Activated CD4-positive, alpha-beta memory T cell treated with anti-CD3 and anti-CD28 coated beads, Interleukin-2, amount 10 ng/mL, durations not matched to agents 7 days and 5 days (primary cell): ENCODE data around the gene CTNNA3. TPM values are rescaled to one million over a fixed set of nuclear protein-coding genes. Genes with fewer than 3 reads are reported as not detected.

Experiments used
- CTCF ChIA-PET: fragments of 350-600 bp; sonication (Branson Sonifier 250); formaldehyde crosslinking; loops from one replicate; lab custom pipeline; 2021; ENCODE audit warnings: antibody characterized with exemption, inconsistent platforms; lab: Charles Lee
- POLR2A ChIA-PET: fragments of 350-600 bp; sonication (Branson Sonifier 250); formaldehyde crosslinking; loops from one replicate; lab custom pipeline; 2021; ENCODE audit warnings: antibody characterized with exemption; lab: Charles Lee
- DNase-seq: peaks from one replicate; pipeline ENCODE4 v3.0.0-alpha.2; 2020
- H3K27ac Mint-ChIP-seq: one replicate; pipeline ENCODE4 v1.8.0; 2021; ENCODE audit warnings: mild to moderate bottlenecking, mixed read lengths
- H3K27me3 Mint-ChIP-seq: one replicate; pipeline ENCODE4 v1.8.0; 2021; ENCODE audit warnings: mixed read lengths
- H3K36me3 Mint-ChIP-seq: one replicate; pipeline ENCODE4 v1.8.0; 2021; ENCODE audit warnings: low read depth, mixed read lengths
- H3K4me1 Mint-ChIP-seq: one replicate; pipeline ENCODE4 v1.8.0; 2021; ENCODE audit warnings: mixed read lengths
- H3K4me3 Mint-ChIP-seq: one replicate; pipeline ENCODE4 v1.8.0; 2021; ENCODE audit warnings: mild to moderate bottlenecking, mixed read lengths
- H3K9me3 Mint-ChIP-seq: one replicate; pipeline ENCODE4 v1.8.0; 2021; ENCODE audit warnings: mixed read lengths
- total RNA-seq, 2 experiments: library from RNA; stranded (reverse); gene quantifications; one replicate each; pipeline ENCODE4 v1.2.3, GENCODE V29; 2021

CTNNA3 gene
- total RNA-seq, 2 experiments from 2014 or later: 0.78 TPM; not detected in 1

DNA sequence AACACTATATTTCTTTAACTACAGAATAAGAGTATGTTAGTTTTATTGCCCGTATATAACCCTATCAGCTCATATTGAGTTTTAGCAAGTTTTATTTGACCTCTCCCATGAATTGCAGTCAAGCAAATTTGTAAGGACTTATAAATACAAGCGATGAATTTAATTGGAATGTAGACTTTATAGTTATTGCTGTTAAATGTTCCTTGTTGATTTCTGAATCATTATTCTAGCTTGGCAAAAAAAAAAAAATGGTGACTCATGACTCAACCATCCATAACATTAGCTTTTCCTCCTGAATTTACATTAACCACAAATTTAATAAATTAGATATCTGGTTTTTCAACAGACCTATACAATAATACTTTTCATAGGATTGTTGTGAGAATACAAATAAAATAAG is 1104.1 kb downstream of the CTNNA3 start:
- Mint-ChIP-seq H3K9me3 (peaks cover 3% of the 10 kb centered on the region), H3K4me3 (no peak overlapping the region), H3K27ac (no peak overlapping the region), H3K4me1 (no peaks in the 10 kb centered on the region), H3K36me3 (no peaks in the 10 kb centered on the region), H3K27me3 (no peaks in the 10 kb centered on the region)
- CTCF ChIA-PET: no interaction called here
- POLR2A ChIA-PET: no interaction called here
- no peak for DNase-seq

DNA sequence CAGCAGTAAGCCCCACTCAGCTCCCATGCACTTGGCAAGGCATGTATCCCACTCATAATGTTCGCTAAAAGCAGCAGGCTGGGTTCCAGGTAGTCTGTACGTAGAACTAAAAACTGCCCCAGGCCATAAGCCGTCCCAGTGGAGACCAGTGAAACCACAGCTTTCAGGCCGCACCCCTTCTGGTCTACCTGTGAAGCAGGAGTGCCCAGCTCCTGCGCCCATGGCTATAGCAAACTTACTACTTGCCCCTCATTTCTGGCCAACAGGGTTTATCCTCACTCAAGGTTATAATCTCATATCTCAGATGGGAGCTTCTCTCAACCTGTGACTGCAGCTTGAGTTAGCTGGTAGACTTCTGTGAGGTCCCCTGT is 1108.3 kb downstream of the CTNNA3 start:
- Mint-ChIP-seq H3K27me3 (no peaks in the 10 kb centered on the region), H3K36me3 (no peaks in the 10 kb centered on the region), H3K4me3 (no peak overlapping the region), H3K27ac (no peak overlapping the region), H3K4me1 (no peaks in the 10 kb centered on the region), H3K9me3 (no peaks in the 10 kb centered on the region)
- CTCF ChIA-PET: no interaction called here
- POLR2A ChIA-PET: no interaction called here
- no peak for DNase-seq

DNA sequence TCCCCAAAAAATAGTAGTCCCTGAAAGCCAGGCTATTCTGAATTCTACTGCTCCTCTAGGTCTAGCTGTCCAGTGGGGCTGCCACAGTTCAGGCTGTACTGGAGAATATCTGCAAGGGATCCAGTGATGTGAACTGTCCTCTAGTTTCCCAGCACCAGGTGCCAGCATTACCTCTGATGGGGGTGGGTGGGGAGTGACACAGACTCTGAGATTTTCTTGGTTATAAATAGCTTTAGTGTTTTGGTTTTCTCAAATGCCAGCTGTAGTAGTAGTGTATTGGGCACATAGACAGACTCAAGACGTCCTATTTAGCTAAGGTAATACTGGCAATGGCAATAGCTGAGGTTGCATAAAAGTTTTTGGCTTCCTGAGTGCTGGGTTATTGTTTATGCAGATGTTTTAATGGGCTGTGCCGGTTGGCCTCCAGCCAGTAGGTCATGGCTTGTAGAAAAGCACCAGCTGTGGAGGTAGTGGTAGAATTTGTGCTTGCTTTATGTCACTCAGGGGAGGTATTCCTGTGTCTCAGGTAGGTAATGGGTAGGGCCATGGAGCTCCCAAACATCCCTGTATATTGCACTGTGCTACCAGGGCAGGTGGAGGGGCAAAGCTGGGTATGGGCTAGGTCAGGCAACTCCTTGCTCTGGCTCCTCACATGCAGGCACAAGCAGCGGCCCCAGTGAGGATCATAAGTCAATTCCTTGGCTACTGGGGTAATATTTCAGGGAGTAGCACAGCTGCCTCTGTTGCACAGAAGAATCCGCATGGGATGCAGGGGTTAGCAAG is 1108.9 kb downstream of the CTNNA3 start:
- Mint-ChIP-seq H3K36me3 (no peaks in the 10 kb centered on the region), H3K4me1 (no peaks in the 10 kb centered on the region), H3K9me3 (no peaks in the 10 kb centered on the region), H3K4me3 (no peak overlapping the region), H3K27ac (no peak overlapping the region), H3K27me3 (no peaks in the 10 kb centered on the region)
- ChIA-PET CTCF (no interaction called here), POLR2A (no interaction called here)
- no peak for DNase-seq

DNA sequence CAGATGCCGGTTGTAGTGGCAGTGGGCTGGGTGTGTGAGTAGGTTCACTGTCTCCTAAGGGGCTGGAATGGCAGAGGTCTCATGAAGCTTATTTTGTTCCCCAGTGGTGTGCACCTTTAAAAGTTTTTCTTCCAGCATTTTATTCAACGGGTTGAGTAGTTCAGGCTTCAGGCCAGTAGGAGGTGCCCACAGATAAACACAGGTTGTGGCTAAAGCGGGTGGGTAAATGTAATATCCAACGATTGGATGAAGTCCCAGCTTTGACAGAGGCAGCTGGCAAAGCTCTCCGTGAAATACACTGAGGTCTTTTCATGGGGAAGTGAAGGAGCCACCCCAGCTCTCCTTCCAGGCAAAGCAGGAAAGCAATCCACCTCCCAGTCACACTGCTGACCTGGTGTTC is 1109.9 kb downstream of the CTNNA3 start:
- Mint-ChIP-seq H3K36me3 (no peaks in the 10 kb centered on the region), H3K4me3 (no peak overlapping the region), H3K27ac (no peak overlapping the region), H3K9me3 (no peaks in the 10 kb centered on the region), H3K27me3 (no peaks in the 10 kb centered on the region), H3K4me1 (no peaks in the 10 kb centered on the region)
- POLR2A ChIA-PET: no interaction called here
- DNase-seq: no peak
- CTCF ChIA-PET: no interaction called here

DNA sequence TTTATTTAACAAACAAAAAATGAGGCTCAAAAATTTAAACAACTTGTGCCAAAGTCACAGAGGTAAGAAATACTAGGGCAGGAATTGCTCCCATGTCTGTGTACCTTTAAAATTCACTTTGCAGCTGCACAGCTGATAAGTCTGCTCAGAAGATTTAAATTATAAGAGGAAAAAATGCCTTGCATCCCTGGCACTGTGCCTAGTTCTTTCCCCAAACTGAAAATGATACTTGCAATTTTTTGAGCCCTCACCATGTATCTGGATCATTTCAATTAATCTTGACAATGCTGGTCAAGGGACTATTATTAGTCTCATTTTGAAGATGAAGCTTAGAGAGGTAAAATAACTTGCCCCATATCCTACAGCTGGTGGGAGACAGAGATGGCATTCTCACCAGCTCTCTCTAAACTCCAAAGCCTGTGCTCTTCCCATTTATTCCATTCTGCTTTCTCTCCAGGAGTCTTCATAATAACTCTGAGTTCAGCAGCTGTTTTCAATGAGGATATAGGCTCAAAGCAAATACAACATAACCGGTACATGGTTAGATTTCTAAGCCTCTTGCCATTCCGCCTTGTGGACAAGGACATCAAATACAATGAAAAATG is 1120.6 kb downstream of the CTNNA3 start:
- DNase-seq: no peak
- H3K27me3 Mint-ChIP-seq: no peaks in the 10 kb centered on the region
- H3K4me3 Mint-ChIP-seq: no peak overlapping the region
- H3K9me3 Mint-ChIP-seq: no peaks in the 10 kb centered on the region
- no peak overlapping the region for H3K27ac Mint-ChIP-seq
- no peaks in the 10 kb centered on the region for H3K4me1 Mint-ChIP-seq
- ChIA-PET POLR2A (no interaction called here), CTCF (no interaction called here)
- H3K36me3 Mint-ChIP-seq: no peaks in the 10 kb centered on the region

DNA sequence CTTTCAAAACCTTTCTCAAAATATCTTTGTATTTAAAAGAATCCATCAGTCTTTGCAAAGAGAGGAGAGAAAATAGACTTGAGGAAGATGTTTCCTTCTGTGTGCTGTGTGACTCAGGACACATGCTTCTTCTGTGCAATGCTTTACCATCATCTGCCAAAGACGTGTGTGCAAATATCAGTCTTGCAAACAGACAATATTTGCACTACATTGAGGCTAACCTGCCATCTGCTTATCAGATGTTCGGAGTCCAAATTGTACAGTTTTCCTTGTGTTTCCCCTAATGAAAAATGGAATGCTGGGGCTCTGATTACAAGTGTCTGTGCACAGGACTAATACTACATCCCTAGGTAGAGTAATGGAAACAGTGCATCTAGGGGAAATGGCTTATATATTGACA is 1123.3 kb downstream of the CTNNA3 start:
- H3K27me3 Mint-ChIP-seq: no peaks in the 10 kb centered on the region
- H3K27ac Mint-ChIP-seq: no peak overlapping the region
- no peak for DNase-seq
- H3K36me3 Mint-ChIP-seq: no peaks in the 10 kb centered on the region
- H3K9me3 Mint-ChIP-seq: no peaks in the 10 kb centered on the region
- POLR2A ChIA-PET: no interaction called here
- CTCF ChIA-PET: no interaction called here
- H3K4me1 Mint-ChIP-seq: no peaks in the 10 kb centered on the region
- H3K4me3 Mint-ChIP-seq: no peak overlapping the region

DNA sequence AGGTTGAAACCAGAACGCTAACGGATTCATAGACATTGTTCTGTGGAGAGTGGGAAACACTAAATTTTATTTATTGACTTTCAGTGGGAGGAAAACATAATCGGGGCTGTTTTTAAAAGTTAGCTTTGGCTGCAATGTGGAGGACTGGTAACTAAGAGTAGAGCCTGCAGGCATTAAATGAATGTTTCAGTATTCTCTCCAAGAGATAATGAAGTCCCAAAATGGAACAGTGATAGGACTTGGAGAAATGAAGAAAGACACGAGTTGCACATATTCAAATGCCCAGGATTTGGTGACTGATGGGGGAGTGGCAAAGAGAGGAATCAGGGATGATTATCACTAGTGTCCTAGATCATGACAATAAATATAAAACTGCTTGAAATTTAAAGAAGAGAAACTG is 1130.0 kb downstream of the CTNNA3 start:
- ChIA-PET CTCF (no interaction called here), POLR2A (no interaction called here)
- no peaks in the 10 kb centered on the region for H3K36me3 Mint-ChIP-seq
- no peak overlapping the region for H3K4me3 Mint-ChIP-seq
- H3K27ac Mint-ChIP-seq: no peak overlapping the region
- no peaks in the 10 kb centered on the region for H3K27me3 Mint-ChIP-seq
- H3K4me1 Mint-ChIP-seq: no peaks in the 10 kb centered on the region
- H3K9me3 Mint-ChIP-seq: no peaks in the 10 kb centered on the region
- DNase-seq: no peak

DNA sequence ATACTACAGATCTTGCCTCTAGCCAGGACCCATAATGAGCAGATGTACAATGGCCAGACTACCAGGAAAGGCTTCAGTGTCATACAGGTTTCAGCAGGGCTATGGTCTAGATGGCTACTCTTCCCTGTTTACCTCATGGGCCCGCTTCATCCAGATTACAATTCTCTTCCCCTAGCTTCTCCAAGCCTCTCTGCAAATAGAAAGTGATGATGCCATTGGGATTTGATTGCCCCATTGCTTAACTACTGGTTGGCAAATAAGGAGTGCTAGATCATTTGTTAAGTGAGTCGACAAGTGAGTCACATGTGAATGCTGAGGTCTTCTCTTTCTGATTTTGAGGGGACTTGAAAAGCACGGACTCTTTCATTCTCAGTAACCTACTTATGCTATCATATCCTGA is 1131.7 kb downstream of the CTNNA3 start:
- CTCF ChIA-PET: no interaction called here
- POLR2A ChIA-PET: no interaction called here
- H3K27ac Mint-ChIP-seq: no peak overlapping the region
- no peaks in the 10 kb centered on the region for H3K4me1 Mint-ChIP-seq
- H3K36me3 Mint-ChIP-seq: no peaks in the 10 kb centered on the region
- no peak overlapping the region for H3K4me3 Mint-ChIP-seq
- H3K9me3 Mint-ChIP-seq: no peaks in the 10 kb centered on the region
- DNase-seq: no peak
- no peaks in the 10 kb centered on the region for H3K27me3 Mint-ChIP-seq

DNA sequence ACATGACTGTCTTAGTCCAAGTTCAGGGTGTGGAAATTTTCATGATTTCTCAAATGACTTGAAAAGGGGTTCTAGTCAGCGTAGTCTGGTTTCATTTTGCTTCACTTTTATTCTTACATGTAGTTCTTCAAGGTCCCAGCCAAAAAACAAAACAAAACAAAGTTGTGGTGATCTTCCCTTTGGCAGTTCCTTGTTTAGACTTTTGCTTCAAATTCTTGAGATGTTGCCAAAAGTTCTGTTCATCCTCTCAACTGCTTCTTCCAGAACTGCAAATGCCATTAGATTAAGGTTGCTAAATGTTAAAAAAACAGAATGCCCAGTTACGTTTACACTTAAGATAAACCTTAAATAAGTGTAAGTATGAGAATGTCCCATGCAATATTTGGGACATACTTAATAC is 1140.9 kb downstream of the CTNNA3 start:
- POLR2A ChIA-PET: no interaction called here
- CTCF ChIA-PET: no interaction called here

DNA sequence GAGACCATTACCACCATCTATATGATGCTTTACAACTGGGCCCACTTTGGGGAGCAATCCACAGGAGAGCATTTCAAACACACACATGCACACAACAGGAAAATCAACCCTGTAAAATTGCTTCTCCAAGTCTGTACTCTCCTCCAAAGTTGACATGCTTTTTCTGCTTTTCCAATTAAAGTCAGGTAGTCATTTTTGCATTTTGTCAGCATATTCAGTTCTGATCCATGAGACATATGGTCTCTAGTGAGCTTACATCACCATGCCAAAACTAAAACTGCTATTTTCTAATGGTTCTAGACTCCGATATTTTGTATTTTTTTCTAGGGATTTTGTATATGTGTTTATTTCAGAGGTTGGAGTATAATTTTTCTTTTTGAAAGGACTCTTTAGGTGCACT is 1143.7 kb downstream of the CTNNA3 start:
- POLR2A ChIA-PET: no interaction called here
- peaks cover 2% of the 10 kb centered on the region for H3K9me3 Mint-ChIP-seq
- H3K4me3 Mint-ChIP-seq: no peak overlapping the region
- no peaks in the 10 kb centered on the region for H3K4me1 Mint-ChIP-seq
- H3K27me3 Mint-ChIP-seq: no peaks in the 10 kb centered on the region
- DNase-seq: no peak
- no peaks in the 10 kb centered on the region for H3K36me3 Mint-ChIP-seq
- CTCF ChIA-PET: no interaction called here
- H3K27ac Mint-ChIP-seq: no peak overlapping the region

More for the DNA sequence above, 1140.9 kb downstream of the CTNNA3 start:
- H3K9me3 Mint-ChIP-seq: peaks cover 2% of the 10 kb centered on the region
- no peak overlapping the region for H3K4me3 Mint-ChIP-seq
- no peak for DNase-seq
- H3K27me3 Mint-ChIP-seq: no peaks in the 10 kb centered on the region
- no peaks in the 10 kb centered on the region for H3K36me3 Mint-ChIP-seq
- no peaks in the 10 kb centered on the region for H3K4me1 Mint-ChIP-seq
- no peak overlapping the region for H3K27ac Mint-ChIP-seq

DNA sequence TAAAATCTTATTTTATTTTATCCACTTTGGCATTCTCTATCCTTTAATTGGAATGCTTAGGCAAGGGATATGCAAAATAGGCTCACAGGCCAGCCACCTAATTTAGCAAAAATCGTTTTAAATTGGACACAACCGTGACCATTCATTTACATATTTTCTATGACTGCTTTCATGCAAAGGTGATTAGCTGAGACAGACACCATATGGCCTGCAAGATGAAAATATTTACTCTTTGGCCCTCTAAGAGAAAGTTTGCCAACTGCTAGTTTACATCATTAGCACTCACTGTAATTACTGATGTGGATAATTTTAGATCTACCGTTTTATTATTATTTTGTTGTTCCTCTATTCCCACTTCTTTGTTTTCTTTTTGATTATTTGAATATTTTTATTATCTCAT is 1145.6 kb downstream of the CTNNA3 start:
- DNase-seq: no peak
- peaks cover 5% of the 10 kb centered on the region for H3K9me3 Mint-ChIP-seq
- ChIA-PET POLR2A (no interaction called here), CTCF (no interaction called here)
- H3K27me3 Mint-ChIP-seq: no peaks in the 10 kb centered on the region
- H3K36me3 Mint-ChIP-seq: no peaks in the 10 kb centered on the region
- no peaks in the 10 kb centered on the region for H3K4me1 Mint-ChIP-seq
- no peak overlapping the region for H3K4me3 Mint-ChIP-seq
- no peak overlapping the region for H3K27ac Mint-ChIP-seq

DNA sequence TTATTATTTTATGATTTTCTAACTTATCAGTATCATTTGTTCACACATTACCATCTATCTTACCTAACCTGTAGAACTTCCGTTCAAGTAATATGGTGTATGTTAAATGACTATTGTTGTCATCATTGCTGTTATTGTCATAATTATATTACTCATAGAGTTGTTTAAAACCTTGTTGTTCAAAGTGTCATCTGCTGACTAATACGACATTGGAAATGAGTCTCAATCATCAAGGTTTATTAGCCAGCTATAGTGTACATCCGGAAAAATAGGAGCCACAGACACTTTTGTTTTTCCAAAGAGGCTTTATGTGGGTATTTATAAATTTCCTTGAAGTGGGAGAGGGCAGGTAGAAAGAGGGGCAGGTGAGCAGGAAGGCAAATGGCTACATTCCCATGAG is 1157.1 kb downstream of the CTNNA3 start:
- H3K9me3 Mint-ChIP-seq: no peaks in the 10 kb centered on the region
- no peak for DNase-seq
- no peaks in the 10 kb centered on the region for H3K27me3 Mint-ChIP-seq
- POLR2A ChIA-PET: no interaction called here
- CTCF ChIA-PET: no interaction called here
- H3K27ac Mint-ChIP-seq: no peak overlapping the region
- no peaks in the 10 kb centered on the region for H3K36me3 Mint-ChIP-seq
- no peak overlapping the region for H3K4me3 Mint-ChIP-seq
- no peaks in the 10 kb centered on the region for H3K4me1 Mint-ChIP-seq

DNA sequence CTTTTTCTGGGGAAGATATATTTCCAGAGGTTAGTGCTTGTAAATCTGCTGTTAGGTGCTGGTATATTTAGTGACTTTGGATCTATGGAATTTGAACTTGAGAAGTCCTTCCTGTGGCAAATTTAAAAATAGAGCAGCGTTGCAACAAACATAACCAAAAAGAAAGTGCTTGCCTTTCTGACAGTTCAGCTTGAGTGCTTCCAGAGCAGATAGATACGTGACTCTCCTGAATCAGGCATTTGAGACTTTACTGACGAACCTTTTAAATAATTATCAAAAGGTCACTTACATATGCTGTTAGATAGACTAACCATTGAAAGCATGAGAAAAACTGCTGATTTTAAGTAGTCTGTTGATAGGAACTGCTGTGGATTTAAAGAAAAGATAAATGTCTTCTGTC is 1157.6 kb downstream of the CTNNA3 start:
- Mint-ChIP-seq H3K9me3 (no peaks in the 10 kb centered on the region), H3K36me3 (no peaks in the 10 kb centered on the region), H3K27ac (no peak overlapping the region), H3K4me3 (no peak overlapping the region), H3K27me3 (no peaks in the 10 kb centered on the region), H3K4me1 (no peaks in the 10 kb centered on the region)
- ChIA-PET CTCF (no interaction called here), POLR2A (no interaction called here)
- no peak for DNase-seq

DNA sequence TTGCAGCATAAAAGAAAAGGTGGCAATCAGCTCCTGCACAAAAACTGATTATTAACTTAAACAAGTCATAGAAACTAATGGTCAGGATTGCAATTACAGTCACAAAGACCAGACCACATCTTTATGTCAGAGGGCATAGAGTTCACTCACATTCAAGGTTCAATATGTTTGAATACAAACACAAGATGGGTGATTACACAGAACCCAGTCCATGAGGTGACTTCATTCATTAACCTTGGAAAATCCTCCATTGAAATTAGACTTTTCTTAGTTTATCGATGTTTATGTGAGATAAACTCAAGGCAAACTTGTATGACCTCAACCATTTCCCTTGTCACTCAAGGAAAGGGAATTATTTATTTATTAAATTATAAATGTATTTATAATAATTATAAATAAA is 1158.8 kb downstream of the CTNNA3 start:
- H3K9me3 Mint-ChIP-seq: no peaks in the 10 kb centered on the region
- H3K27me3 Mint-ChIP-seq: no peaks in the 10 kb centered on the region
- ChIA-PET POLR2A (no interaction called here), CTCF (no interaction called here)
- H3K4me3 Mint-ChIP-seq: no peak overlapping the region
- no peak overlapping the region for H3K27ac Mint-ChIP-seq
- H3K4me1 Mint-ChIP-seq: no peaks in the 10 kb centered on the region
- H3K36me3 Mint-ChIP-seq: no peaks in the 10 kb centered on the region
- DNase-seq: no peak
